ENCODE data around the gene APH1B.

The APH1B gene

GRCh38 chr15:63305260-63305659 lies 27.9 kb downstream of the APH1B start:
- Mint-ChIP-seq H3K27me3 (ENCODE audit: low read depth, poor library complexity) (peaks cover 7% of the 10 kb centered on the region), H3K27ac (no peak overlapping the region), H3K36me3 (ENCODE audit: low read depth) (peaks cover 15% of the 10 kb centered on the region), H3K9me3 (peaks cover under 1% of the 10 kb centered on the region), H3K4me3 (no peak overlapping the region), H3K4me1 (peaks cover 59% of the 10 kb centered on the region)
- TF ChIP-seq, protein P1, sequence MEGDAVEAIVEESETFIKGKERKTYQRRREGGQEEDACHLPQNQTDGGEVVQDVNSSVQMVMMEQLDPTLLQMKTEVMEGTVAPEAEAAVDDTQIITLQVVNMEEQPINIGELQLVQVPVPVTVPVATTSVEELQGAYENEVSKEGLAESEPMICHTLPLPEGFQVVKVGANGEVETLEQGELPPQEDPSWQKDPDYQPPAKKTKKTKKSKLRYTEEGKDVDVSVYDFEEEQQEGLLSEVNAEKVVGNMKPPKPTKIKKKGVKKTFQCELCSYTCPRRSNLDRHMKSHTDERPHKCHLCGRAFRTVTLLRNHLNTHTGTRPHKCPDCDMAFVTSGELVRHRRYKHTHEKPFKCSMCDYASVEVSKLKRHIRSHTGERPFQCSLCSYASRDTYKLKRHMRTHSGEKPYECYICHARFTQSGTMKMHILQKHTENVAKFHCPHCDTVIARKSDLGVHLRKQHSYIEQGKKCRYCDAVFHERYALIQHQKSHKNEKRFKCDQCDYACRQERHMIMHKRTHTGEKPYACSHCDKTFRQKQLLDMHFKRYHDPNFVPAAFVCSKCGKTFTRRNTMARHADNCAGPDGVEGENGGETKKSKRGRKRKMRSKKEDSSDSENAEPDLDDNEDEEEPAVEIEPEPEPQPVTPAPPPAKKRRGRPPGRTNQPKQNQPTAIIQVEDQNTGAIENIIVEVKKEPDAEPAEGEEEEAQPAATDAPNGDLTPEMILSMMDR (IDR thresholded peaks at IDR 0.05) = no peak
- DNase-seq = no peak

GRCh38 chr15:63306492-63307073 lies 29.2 kb downstream of the APH1B start:
- Mint-ChIP-seq H3K27me3 (ENCODE audit: low read depth, poor library complexity) (peaks cover 7% of the 10 kb centered on the region), H3K9me3 (peaks cover 5% of the 10 kb centered on the region), H3K27ac (peak overlapping the region; percentile 22), H3K36me3 (ENCODE audit: low read depth) (peaks cover 19% of the 10 kb centered on the region), H3K4me1 (peaks cover 45% of the 10 kb centered on the region), H3K4me3 (no peak overlapping the region)
- TF ChIP-seq, protein P1 (IDR thresholded peaks at IDR 0.05) = no peak
- no peak for DNase-seq

- Mint-ChIP-seq H3K9me3 (peaks cover 8% of the 10 kb centered on the region), H3K4me1 (peaks cover 46% of the 10 kb centered on the region), H3K27me3 (ENCODE audit: low read depth, poor library complexity) (peaks cover 3% of the 10 kb centered on the region), H3K4me3 (no peak overlapping the region), H3K27ac (no peak overlapping the region), H3K36me3 (ENCODE audit: low read depth) (peaks cover 10% of the 10 kb centered on the region)
- TF ChIP-seq, protein P1 (IDR thresholded peaks at IDR 0.05) = no peak
- DNase-seq = no peak
These were observed 31.1 kb downstream of the APH1B start for GRCh38 chr15:63308491-63308890.

- Mint-ChIP-seq H3K4me1 (peaks cover 41% of the 10 kb centered on the region), H3K27me3 (ENCODE audit: low read depth, poor library complexity) (no peaks in the 10 kb centered on the region), H3K27ac (no peak overlapping the region), H3K4me3 (no peak overlapping the region), H3K36me3 (ENCODE audit: low read depth) (peaks cover 7% of the 10 kb centered on the region), H3K9me3 (peaks cover 8% of the 10 kb centered on the region)
- TF ChIP-seq, protein P1 (IDR thresholded peaks at IDR 0.05) = no peak
- DNase-seq = no peak
These were observed 31.5 kb downstream of the APH1B start for GRCh38 chr15:63308947-63309346.

DNA sequence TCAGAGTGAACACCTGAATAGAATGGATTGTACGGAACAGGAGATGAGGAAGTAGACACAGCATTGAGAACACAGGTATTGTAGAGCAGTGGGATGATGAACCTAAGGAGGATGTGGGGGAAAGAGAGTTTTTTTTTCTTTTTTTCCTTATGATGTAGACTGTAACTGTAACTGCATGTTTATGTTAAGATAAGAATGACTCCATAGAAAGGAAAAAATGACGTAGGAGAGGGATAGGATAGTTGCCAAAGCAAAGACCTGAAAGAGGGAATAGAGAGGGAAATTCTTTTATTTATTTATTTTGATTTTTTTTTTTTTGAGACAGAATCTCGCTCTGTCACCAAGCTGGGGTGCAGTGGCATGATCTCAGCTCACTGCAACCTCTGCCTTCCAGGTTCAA lies 33.2 kb downstream of the APH1B start:
- Mint-ChIP-seq H3K36me3 (ENCODE audit: low read depth) (peaks cover 7% of the 10 kb centered on the region), H3K9me3 (peaks cover 8% of the 10 kb centered on the region), H3K27ac (no peak overlapping the region), H3K4me1 (peaks cover 38% of the 10 kb centered on the region), H3K27me3 (ENCODE audit: low read depth, poor library complexity) (no peaks in the 10 kb centered on the region), H3K4me3 (no peak overlapping the region)
- TF ChIP-seq, protein P1 (IDR thresholded peaks at IDR 0.05) = no peak
- no peak for DNase-seq

DNA sequence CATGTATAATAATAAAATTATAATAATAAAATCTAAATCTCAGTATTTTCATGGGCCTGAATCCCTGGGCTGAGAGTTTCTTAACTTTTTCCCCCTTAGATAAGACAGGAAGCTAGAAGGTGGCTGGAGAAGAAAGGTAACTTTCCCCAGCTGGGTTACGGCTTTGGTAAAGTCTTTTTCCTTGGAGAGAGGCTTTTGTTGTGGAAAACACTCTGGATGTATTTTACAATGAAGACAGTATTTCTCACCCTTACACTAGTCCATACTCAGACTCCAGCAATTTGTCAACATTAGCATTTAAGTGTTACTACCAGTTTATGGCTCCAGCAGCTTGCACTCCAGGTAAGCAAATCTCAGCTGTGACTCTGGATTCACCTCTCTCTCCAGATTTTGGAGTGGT lies 34.9 kb downstream of the APH1B start:
- no peak overlapping the region for H3K4me3 Mint-ChIP-seq
- TF ChIP-seq, protein P1 (IDR thresholded peaks at IDR 0.05) = no peak

More for the DNA sequence above, 34.9 kb downstream of the APH1B start:
- peaks cover 8% of the 10 kb centered on the region for H3K9me3 Mint-ChIP-seq
- no peaks in the 10 kb centered on the region for H3K27me3 Mint-ChIP-seq (ENCODE audit: low read depth, poor library complexity)
- peaks cover 7% of the 10 kb centered on the region for H3K36me3 Mint-ChIP-seq (ENCODE audit: low read depth)
- peaks cover 29% of the 10 kb centered on the region for H3K4me1 Mint-ChIP-seq
- H3K27ac Mint-ChIP-seq = no peak overlapping the region
- DNase-seq = no peak
